Measurements from ENCODE around the gene ABCC9. TPM values are rescaled to one million over a fixed set of nuclear protein-coding genes. Genes with fewer than 3 reads are reported as not detected.

ABCC9 gene
- not detected in 5 replicates for total RNA-seq (2022; extraction: Qiagen RNA extraction; ENCODE audit: low read depth)

GRCh38 chr12:21940549-21941505, at the start of gene ABCC9:
Gene ABCC9, minus strand, starts transcription at chr12:21941426. Its CDS starts 4,752 bp downstream, at chr12:21936674.

GRCh38 chr12:21774358-21775132, 166.7 kb downstream of the ABCC9 start, which contains the start of gene KCNJ8:
Gene KCNJ8, minus strand, starts transcription at chr12:21774706. Its CDS starts 1,090 bp downstream, at chr12:21773616.

Other genes with a start within 250 kb of the ABCC9 start
- 0.18 to 0.78 TPM (median 0.39 TPM) in 5 replicates for gene KCNJ8, start 166.7 kb downstream of the ABCC9 start, total RNA-seq (2022; extraction: Qiagen RNA extraction; ENCODE audit: low read depth)
- 36.0 to 49.8 TPM (median 44.6 TPM) in 5 replicates for gene CMAS, start 104.8 kb upstream of the ABCC9 start, total RNA-seq (2022; extraction: Qiagen RNA extraction; ENCODE audit: low read depth)